AG09319 (cell line): ENCODE measurements around the gene C11orf54.
"Not testable (repeated sequence)": the region's sequence is repeated elsewhere in the genome, so short reads cannot be mapped to it uniquely, and the experiment has no call there.

Experiments used
- DNase-seq: peaks from one replicate; pipeline ENCODE4 v3.0.0-alpha.2; 2010; ENCODE audit warnings: low read depth; ENCODE audit errors: extremely low read depth
- TF ChIP-seq, protein P1 (sequence below): IDR thresholded peaks from 2 replicates; pipeline ENCODE4 v1.5.1; 2011; ENCODE audit warnings: low read depth, mild to moderate bottlenecking, inconsistent platforms, low read length, moderate library complexity

C11orf54 gene

DNA sequence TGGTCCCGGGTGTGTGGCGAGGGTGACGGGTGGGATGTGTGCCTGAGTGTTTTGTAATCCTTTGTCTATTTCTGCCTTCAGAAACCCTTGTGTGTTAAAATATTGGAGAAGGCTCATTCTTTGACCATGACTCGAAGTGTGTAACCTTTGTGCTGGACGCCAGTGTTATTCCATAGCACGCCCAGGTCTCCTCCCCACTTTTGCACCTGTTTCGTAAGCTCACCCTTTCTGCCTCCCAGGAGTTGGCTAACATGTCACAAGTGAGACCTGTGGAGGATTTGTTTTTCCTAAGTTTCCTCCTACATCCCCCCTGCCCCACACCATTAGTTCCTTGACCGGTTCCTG lies 382 bp downstream of the C11orf54 start:
- TF ChIP-seq, protein P1, sequence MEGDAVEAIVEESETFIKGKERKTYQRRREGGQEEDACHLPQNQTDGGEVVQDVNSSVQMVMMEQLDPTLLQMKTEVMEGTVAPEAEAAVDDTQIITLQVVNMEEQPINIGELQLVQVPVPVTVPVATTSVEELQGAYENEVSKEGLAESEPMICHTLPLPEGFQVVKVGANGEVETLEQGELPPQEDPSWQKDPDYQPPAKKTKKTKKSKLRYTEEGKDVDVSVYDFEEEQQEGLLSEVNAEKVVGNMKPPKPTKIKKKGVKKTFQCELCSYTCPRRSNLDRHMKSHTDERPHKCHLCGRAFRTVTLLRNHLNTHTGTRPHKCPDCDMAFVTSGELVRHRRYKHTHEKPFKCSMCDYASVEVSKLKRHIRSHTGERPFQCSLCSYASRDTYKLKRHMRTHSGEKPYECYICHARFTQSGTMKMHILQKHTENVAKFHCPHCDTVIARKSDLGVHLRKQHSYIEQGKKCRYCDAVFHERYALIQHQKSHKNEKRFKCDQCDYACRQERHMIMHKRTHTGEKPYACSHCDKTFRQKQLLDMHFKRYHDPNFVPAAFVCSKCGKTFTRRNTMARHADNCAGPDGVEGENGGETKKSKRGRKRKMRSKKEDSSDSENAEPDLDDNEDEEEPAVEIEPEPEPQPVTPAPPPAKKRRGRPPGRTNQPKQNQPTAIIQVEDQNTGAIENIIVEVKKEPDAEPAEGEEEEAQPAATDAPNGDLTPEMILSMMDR = no peak
- no peak for DNase-seq

DNA sequence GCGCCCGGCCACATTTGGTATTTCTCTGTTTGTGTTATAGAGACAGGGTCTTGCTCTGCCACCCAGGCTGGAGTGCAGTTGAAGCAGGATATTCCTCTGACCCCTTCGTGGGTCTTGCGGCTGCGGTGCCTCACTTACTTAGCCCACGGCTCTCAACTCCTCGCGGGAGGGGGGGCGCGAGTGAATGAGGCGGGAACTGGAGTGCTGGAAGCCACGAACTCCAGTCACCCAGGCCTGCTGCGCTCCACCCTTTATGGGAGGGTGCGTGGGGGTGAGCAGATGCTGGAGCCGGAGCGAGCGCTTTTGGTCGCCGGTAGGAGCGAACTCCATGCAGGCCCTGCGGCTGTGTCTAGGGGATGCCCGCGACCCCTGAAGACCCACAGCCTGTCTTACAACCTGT lies 1.8 kb downstream of the C11orf54 start:
- TF ChIP-seq, protein P1 = no peak
- DNase-seq = no peak

DNA sequence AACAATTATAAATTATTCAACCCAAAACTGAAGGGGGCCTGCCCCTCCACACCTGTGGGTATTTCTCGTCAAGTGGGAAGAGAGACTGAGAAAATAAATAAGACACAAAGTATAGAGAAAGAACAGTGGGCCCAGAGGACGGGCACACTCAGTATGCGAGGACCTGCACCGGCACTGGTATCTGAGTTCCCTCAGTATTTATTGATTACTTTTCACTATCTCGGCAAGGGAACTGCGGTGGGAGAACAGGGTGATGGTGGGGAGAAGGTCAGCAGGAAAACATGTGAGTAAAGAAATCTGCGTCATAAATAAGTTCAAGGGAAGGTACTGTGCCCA lies 3.2 kb downstream of the C11orf54 start:
- TF ChIP-seq, protein P1 = no peak
- no peak for DNase-seq

DNA sequence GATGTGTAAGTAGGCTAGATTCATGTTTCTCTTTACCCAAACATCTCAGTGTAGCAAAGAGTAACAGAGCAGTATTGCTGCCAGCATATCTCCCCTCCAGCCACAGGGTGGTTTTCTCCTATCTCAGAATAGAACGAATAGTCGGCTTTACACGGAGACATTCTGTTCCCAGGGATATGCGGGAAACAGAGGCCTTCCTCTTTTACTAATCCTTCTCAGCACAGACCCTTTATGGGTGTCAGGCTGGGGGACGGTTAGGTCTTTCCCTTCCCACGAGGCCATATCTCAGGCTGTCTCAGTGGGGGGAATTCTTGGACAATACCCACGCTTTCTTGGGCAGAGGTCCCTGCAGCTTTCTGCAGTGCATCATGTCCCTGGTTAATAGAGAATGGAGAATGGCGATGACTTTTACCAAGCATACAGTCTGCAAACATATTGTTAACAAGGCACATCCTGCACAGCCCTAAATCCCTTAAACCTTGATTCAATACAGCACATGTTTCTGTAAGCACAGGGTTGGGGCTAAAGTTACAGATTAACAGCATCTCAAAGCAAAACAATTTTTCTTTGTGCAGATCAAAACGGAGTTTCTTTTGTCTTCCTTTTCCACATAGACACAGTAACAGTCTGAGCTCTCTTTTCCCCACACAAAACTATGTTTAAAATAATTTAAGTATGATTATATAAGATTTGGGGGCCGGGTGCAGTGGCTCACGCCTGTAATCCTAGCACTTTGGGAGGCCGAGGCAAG lies 3.7 kb downstream of the C11orf54 start:
- DNase-seq = not testable (repeated sequence)

DNA sequence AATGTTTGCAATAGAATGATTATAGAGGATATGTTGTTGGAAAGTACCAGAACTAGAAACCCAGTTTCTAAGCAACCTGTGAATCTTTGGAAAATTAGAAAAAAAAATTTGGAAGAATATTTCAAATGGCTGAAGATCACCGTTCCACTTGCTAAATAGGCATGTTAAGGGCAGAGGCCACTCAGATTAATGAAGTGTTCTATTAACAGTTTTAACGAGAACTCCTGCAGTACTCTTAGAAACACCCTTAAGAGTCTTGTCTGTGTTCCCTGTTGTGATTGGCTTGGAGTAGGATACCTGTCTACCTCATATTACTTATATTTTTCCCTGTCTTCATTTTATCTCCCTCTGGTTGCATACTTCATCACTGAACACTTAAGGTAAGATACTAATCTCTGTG lies 4.6 kb downstream of the C11orf54 start:
- TF ChIP-seq, protein P1 = no peak
- DNase-seq = no peak

DNA sequence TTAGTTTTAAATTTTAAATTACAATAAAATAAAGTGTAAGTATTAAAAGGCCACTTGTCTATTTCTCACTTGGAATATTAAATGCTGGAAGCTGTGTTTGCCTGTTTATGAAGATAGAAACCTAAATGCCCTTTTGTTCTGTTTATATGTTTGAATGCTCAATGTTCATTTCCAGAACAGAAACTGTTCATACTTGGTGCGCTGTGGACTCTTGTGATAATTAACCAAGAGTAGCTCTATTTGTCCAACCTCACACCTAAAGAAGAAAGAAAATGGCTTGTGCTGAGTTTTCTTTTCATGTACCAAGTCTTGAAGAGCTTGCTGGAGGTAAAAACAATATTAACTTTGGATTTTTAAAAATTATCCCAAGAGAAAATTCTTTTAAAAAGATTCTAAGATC lies 5.7 kb downstream of the C11orf54 start:
- no peak for DNase-seq
- TF ChIP-seq, protein P1 = no peak

DNA sequence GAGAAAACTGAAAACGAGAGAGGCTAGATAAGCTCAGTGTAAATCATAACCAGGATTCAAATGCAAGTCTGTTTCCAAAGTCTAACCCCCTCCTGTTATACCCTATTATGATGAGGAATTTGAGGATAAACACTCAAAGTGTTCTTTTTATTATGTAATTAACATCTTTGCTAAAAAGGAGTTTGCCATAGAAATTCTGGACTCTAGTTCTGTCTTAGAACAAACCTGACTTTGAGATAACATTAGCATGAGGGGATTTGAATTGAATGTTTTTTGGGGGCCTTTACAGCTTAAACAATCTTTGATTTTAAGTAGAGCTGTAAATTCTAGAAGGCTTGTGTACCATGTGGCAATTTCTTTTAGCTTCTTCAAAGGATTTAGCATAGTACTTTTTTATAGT lies 9.5 kb downstream of the C11orf54 start:
- TF ChIP-seq, protein P1 = no peak
- DNase-seq = no peak

DNA sequence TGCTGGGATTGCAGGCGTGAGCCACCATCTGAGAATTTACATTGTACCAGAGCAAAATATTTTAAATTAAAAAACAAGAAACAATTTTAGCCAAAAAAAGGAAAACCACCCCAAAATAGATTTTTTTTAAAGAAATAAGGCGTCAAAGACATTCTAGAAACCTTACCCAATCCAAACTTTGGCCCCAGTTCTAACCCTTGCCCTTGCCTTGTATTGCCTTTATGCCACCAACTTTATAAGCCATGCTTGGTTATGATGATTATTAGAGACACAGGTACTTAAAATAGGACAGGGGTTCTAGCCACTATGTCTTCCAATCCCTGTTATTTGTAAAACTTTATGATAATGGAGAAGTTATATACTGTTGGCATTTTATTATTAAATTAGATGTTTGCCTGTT lies 11.8 kb downstream of the C11orf54 start:
- TF ChIP-seq, protein P1 = no peak
- no peak for DNase-seq
